ENCODE results near the gene ARHGAP21. TPM values are rescaled to one million over a fixed set of nuclear protein-coding genes. Genes with fewer than 3 reads are reported as not detected.

ARHGAP21 gene
- total RNA-seq, 1 experiment from 2014 or later: 45.8 TPM

DNA sequence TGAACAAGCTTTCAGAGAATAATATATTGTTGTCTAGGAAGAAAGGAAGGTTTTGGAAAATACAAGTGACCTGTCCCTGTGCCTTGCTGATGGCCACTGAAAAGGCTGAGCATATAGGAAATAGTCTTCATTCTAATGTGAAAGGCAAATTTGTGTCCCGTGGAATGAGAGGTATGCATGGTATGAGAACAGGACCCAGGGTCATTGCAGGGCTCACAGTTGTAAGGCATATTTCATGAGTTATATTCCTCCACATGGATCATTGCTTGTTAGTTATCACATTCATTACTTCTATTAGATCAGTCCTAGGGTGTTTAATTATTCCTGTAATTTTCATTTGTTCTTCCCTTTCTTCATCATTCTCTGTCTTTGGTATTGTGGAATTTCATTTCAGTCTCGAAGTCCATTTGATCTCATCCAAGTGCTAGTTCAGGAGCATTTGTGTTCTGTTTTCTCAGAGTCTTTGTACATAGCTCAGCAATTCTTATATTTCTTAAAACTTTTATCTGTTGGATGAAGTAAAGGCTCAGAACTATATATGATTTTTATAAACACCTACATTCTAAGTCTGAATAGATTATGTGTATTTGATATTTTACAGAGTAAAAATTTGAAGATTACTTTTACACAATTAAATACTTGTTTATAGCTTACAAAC is 39.4 kb upstream of the ARHGAP21 start:
- intact Hi-C loops (cut with micrococcal nuclease; ENCODE audit: unreplicated experiment): no loop called here
- ATAC-seq (peak; percentile 71; the same call in 1 of the 2 replicates), DNase-seq (ENCODE audit: low read depth, low spot score) (no peak)
- no peak for TF ChIP-seq SIN3A (IDR thresholded peaks at IDR 0.05; ENCODE audit: borderline replicate concordance, insufficient read depth, low read depth, low read length)
- no peak for TF ChIP-seq POLR2AphosphoS5 (IDR thresholded peaks at IDR 0.05; ENCODE audit: low read depth, low read length)
- TF ChIP-seq, protein P1, sequence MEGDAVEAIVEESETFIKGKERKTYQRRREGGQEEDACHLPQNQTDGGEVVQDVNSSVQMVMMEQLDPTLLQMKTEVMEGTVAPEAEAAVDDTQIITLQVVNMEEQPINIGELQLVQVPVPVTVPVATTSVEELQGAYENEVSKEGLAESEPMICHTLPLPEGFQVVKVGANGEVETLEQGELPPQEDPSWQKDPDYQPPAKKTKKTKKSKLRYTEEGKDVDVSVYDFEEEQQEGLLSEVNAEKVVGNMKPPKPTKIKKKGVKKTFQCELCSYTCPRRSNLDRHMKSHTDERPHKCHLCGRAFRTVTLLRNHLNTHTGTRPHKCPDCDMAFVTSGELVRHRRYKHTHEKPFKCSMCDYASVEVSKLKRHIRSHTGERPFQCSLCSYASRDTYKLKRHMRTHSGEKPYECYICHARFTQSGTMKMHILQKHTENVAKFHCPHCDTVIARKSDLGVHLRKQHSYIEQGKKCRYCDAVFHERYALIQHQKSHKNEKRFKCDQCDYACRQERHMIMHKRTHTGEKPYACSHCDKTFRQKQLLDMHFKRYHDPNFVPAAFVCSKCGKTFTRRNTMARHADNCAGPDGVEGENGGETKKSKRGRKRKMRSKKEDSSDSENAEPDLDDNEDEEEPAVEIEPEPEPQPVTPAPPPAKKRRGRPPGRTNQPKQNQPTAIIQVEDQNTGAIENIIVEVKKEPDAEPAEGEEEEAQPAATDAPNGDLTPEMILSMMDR (IDR thresholded peaks at IDR 0.05): no peak
- TF ChIP-seq, protein P2, sequence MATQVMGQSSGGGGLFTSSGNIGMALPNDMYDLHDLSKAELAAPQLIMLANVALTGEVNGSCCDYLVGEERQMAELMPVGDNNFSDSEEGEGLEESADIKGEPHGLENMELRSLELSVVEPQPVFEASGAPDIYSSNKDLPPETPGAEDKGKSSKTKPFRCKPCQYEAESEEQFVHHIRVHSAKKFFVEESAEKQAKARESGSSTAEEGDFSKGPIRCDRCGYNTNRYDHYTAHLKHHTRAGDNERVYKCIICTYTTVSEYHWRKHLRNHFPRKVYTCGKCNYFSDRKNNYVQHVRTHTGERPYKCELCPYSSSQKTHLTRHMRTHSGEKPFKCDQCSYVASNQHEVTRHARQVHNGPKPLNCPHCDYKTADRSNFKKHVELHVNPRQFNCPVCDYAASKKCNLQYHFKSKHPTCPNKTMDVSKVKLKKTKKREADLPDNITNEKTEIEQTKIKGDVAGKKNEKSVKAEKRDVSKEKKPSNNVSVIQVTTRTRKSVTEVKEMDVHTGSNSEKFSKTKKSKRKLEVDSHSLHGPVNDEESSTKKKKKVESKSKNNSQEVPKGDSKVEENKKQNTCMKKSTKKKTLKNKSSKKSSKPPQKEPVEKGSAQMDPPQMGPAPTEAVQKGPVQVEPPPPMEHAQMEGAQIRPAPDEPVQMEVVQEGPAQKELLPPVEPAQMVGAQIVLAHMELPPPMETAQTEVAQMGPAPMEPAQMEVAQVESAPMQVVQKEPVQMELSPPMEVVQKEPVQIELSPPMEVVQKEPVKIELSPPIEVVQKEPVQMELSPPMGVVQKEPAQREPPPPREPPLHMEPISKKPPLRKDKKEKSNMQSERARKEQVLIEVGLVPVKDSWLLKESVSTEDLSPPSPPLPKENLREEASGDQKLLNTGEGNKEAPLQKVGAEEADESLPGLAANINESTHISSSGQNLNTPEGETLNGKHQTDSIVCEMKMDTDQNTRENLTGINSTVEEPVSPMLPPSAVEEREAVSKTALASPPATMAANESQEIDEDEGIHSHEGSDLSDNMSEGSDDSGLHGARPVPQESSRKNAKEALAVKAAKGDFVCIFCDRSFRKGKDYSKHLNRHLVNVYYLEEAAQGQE (IDR thresholded peaks at IDR 0.05; ENCODE audit: insufficient read depth in 1 of 2, low read depth in 2 of 2, low read length in 1 of 2): no peak
- no peak for TF ChIP-seq TCF7L2 (IDR thresholded peaks at IDR 0.05; ENCODE audit: low read depth, low read length)
- no peaks in the 10 kb centered on the region for H3K9me3 ChIP-seq (ENCODE audit: control insufficient read depth, insufficient read depth, low read depth, low read length)
- CTCF ChIA-PET: no interaction called here
- H3K4me1 ChIP-seq (ENCODE audit: control insufficient read depth, insufficient read depth, low read length): no peaks in the 10 kb centered on the region
- no peak overlapping the region for H3K4me3 ChIP-seq (ENCODE audit: low read depth in 2 of 2, low read length in 2 of 2)
- in situ Hi-C loops (cut with HindIII; ENCODE audit: low pct_unique_long_range_greater_than_20kb, low sequenced_read_pairs): no loop called here
- H3K27me3 ChIP-seq (ENCODE audit: control insufficient read depth, insufficient read depth, low read length): no peaks in the 10 kb centered on the region
- H3K36me3 ChIP-seq (ENCODE audit: control insufficient read depth, insufficient read depth, low read length): no peaks in the 10 kb centered on the region
- no peak overlapping the region for H3K27ac ChIP-seq (ENCODE audit: low read length)
- BruUV-seq (replicated peaks): no TSS peak
- POLR2A ChIA-PET: no interaction called here

DNA sequence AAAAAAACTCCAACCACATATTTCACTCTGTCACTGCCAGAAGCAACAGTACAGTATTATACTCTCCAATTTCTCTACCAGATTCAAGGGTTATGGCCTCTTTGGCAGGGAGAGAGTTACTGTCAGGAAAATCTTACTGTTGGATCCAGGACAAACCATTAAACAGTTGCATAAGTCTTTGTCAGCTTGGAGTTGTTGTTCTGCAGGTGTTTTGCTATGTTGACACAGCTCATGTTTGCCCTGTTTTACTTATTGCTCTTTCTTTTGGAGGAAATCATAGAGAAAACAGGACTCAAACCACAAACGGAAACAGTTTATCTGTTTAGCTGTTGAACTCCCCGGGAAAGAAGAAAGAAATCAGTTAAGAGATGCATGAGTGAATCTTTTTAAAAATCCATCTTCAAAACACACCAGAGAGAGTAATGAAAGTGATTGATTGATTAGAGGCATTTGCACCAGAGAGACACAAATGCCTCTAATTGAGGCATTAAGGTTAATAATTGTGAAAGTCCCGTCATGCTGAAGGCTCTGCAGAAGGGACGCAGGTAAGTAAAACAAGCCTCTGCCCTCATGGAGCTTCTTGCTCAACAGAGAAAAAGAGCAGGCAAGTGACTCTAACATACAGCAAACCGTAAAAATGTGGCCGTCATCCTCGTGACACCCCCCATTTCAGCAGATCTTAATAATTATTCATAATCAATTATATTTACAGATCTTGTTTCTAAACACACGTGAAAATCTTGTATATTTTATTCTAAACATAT is 38.7 kb upstream of the ARHGAP21 start:
- in situ Hi-C loops (cut with HindIII; ENCODE audit: low pct_unique_long_range_greater_than_20kb, low sequenced_read_pairs): no loop called here
- no peaks in the 10 kb centered on the region for H3K9me3 ChIP-seq (ENCODE audit: control insufficient read depth, insufficient read depth, low read depth, low read length)
- H3K27me3 ChIP-seq (ENCODE audit: control insufficient read depth, insufficient read depth, low read length): no peaks in the 10 kb centered on the region
- TF ChIP-seq SIN3A (IDR thresholded peaks at IDR 0.05; ENCODE audit: borderline replicate concordance, insufficient read depth, low read depth, low read length) (no peak), TCF7L2 (IDR thresholded peaks at IDR 0.05; ENCODE audit: low read depth, low read length) (peak; percentile 63), POLR2AphosphoS5 (IDR thresholded peaks at IDR 0.05; ENCODE audit: low read depth, low read length) (no peak)
- TF ChIP-seq, protein P1 (IDR thresholded peaks at IDR 0.05): no peak
- TF ChIP-seq, protein P2 (IDR thresholded peaks at IDR 0.05; ENCODE audit: insufficient read depth in 1 of 2, low read depth in 2 of 2, low read length in 1 of 2): no peak
- DNase-seq (ENCODE audit: low read depth, low spot score) (no peak), ATAC-seq (no peak)
- CTCF ChIA-PET: no interaction called here
- H3K27ac ChIP-seq (ENCODE audit: low read length): no peak overlapping the region
- H3K4me3 ChIP-seq (ENCODE audit: low read depth in 2 of 2, low read length in 2 of 2): no peak overlapping the region
- H3K4me1 ChIP-seq (ENCODE audit: control insufficient read depth, insufficient read depth, low read length): no peaks in the 10 kb centered on the region
- POLR2A ChIA-PET: no interaction called here
- H3K36me3 ChIP-seq (ENCODE audit: control insufficient read depth, insufficient read depth, low read length): no peaks in the 10 kb centered on the region
- intact Hi-C loops (cut with micrococcal nuclease; ENCODE audit: unreplicated experiment): no loop called here
- no TSS peak for BruUV-seq (replicated peaks)
